Sigmoid colon (tissue), 4 donors: ENCODE results near the gene BBS4.

Experiments
- CTCF ChIP-seq, 4 experiments: fragments of 450-650 bp in 3 of 4; fragments of 200-600 bp in 1 of 4; IDR thresholded peaks; one replicate each; pipeline ENCODE4 v1.5.1; 2016 to 2019; ENCODE audit warnings: antibody characterized with exemption in 4 of 4, mild to moderate bottlenecking in 3 of 4, moderate library complexity in 2 of 4
- EP300 ChIP-seq, 4 donors: sonication (generic); formaldehyde crosslinking; IDR thresholded peaks; one replicate each; pipeline ENCODE4 v1.6.1; 2017; ENCODE audit warnings: antibody characterized with exemption in 4 of 4
- POLR2AphosphoS5 ChIP-seq, 4 donors: sonication (generic); formaldehyde crosslinking; IDR thresholded peaks; one replicate each; pipeline ENCODE4 v1.6.1; 2017; ENCODE audit warnings: antibody characterized with exemption in 4 of 4

GRCh38 chr15:72760590-72761260 is 74.7 kb downstream of the BBS4 start:
- TF ChIP-seq CTCF (IDR thresholded peaks at IDR 0.05) = no peak
- no peak for TF ChIP-seq POLR2AphosphoS5 (IDR thresholded peaks at IDR 0.05)
- TF ChIP-seq EP300 (IDR thresholded peaks at IDR 0.05) = no peak
